A549 (cell line): ENCODE results near the gene THUMPD2. TPM values are rescaled to one million over a fixed set of nuclear protein-coding genes. Genes with fewer than 3 reads are reported as not detected.

Source experiments
- ATAC-seq, 2 experiments: fragments of 200-7000 bp in 1 of 2; fragments of >200 bp in 1 of 2; cut with Nextera tagmentation in 1 of 2; cut with Tn5 transposase in 1 of 2; 3 replicates each; pipeline versions ENCODE4 v1.8.0 to v1.9.1; 2018 to 2020; ENCODE audit warnings: mild to moderate bottlenecking in 1 of 2, moderate library complexity in 1 of 2
- CTCF ChIA-PET: fragments of 300-600 bp; sonication (Branson Sonifier 250); formaldehyde crosslinking; extraction: SDS; loops from one replicate; lab custom pipeline; 2021; ENCODE audit warnings: antibody characterized with exemption, inconsistent platforms; lab: Yijun Ruan, JAX
- POLR2A ChIA-PET: fragments of 350-600 bp; formaldehyde crosslinking; extraction: SDS; loops from one replicate; lab custom pipeline; 2021; ENCODE audit warnings: antibody characterized with exemption, inconsistent platforms; lab: Yijun Ruan, JAX
- DNase-seq, 2 experiments: peaks; one replicate each; pipeline versions ENCODE4 v3.0.0 to v3.0.0-alpha.2; 2011 to 2016; ENCODE audit warnings: low read depth in 1 of 2, low spot score in 1 of 2
- FAIRE-seq: peaks from 2 replicates; lab custom pipeline; 2011; peaks lifted over from hg19 to GRCh38; lab: Jason Lieb, UNC
- H3K27ac ChIP-seq, 2 experiments: fragments of >200 bp; sonication (Bioruptor Twin); formaldehyde crosslinking; 3 replicates each; pipeline ENCODE4 v1.5.1; 2016 to 2017
- H3K4me1 ChIP-seq: fragments of >200 bp; sonication (Bioruptor Twin); formaldehyde crosslinking; 3 replicates; pipeline ENCODE4 v1.6.1; 2016
- H3K4me2 ChIP-seq: fragments of >200 bp; sonication (Bioruptor Twin); formaldehyde crosslinking; 3 replicates; pipeline ENCODE4 v1.6.1; 2016
- H3K4me3 ChIP-seq: fragments of >200 bp; sonication (Bioruptor Twin); formaldehyde crosslinking; 3 replicates; pipeline ENCODE4 v1.5.1; 2016
- H3K9me3 ChIP-seq: fragments of >200 bp; sonication (Bioruptor Twin); formaldehyde crosslinking; 3 replicates; pipeline ENCODE4 v1.6.1; 2016
- ATOH8 ChIP-seq: fragments of 250-450 bp; sonication (Bioruptor Pico); IDR thresholded peaks from 2 replicates; pipeline ENCODE4 v1.5.0; 2020; ENCODE audit warnings: low read depth, mild to moderate bottlenecking, moderate library complexity
- BCL3 ChIP-seq: fragments of >200 bp; sonication (Bioruptor Twin); formaldehyde crosslinking; IDR thresholded peaks from 3 replicates; pipeline ENCODE4 v1.6.1; 2016
- CBX8 ChIP-seq: fragments of 200-600 bp; sonication (generic); IDR thresholded peaks from 2 replicates; pipeline ENCODE4 v1.6.1; 2016
- CHD4 ChIP-seq: fragments of 200-600 bp; sonication (generic); IDR thresholded peaks from 2 replicates; pipeline ENCODE4 v1.6.1; 2016; ENCODE audit warnings: antibody characterized with exemption, mild to moderate bottlenecking, borderline replicate concordance
- E2F6 ChIP-seq: IDR thresholded peaks from 2 replicates; pipeline ENCODE4 v1.6.1; 2012; ENCODE audit warnings: low read depth, borderline replicate concordance
- EHMT2 ChIP-seq: fragments of 200-600 bp; sonication (generic); IDR thresholded peaks from 2 replicates; pipeline ENCODE4 v1.6.1; 2016; ENCODE audit warnings: antibody characterized with exemption, low read depth, mild to moderate bottlenecking, moderate library complexity
- ELK1 ChIP-seq: fragments of 150-350 bp; IDR thresholded peaks from 2 replicates; pipeline ENCODE4 v1.6.1; 2014; ENCODE audit warnings: low read depth, mild to moderate bottlenecking, low read length
- ESRRA ChIP-seq: fragments of 150-350 bp; IDR thresholded peaks from 2 replicates; pipeline ENCODE4 v1.6.1; 2014; ENCODE audit warnings: mild to moderate bottlenecking, low read length, borderline replicate concordance
- HDAC2 ChIP-seq: fragments of 200-600 bp; sonication (generic); IDR thresholded peaks from 2 replicates; pipeline ENCODE4 v1.6.1; 2016
- HES2 ChIP-seq: fragments of >200 bp; sonication (Bioruptor Twin); formaldehyde crosslinking; IDR thresholded peaks from 2 replicates; pipeline ENCODE4 v1.6.1; 2016
- HEYL ChIP-seq: fragments of 250-450 bp; sonication (Bioruptor Pico); IDR thresholded peaks from 2 replicates; pipeline ENCODE4 v1.8.0; 2021; ENCODE audit warnings: mild to moderate bottlenecking, moderate library complexity
- HMGXB4 ChIP-seq: fragments of 250-450 bp; sonication (Bioruptor Pico); IDR thresholded peaks from 2 replicates; pipeline ENCODE4 v1.5.0; 2021; ENCODE audit warnings: mild to moderate bottlenecking, moderate library complexity, borderline replicate concordance
- HOXA7 ChIP-seq: fragments of 250-450 bp; sonication (Bioruptor Pico); IDR thresholded peaks from 2 replicates; pipeline ENCODE4 v1.5.0; 2020; ENCODE audit warnings: mild to moderate bottlenecking, moderate library complexity
- NPAS2 ChIP-seq: fragments of 250-450 bp; sonication (Bioruptor Pico); IDR thresholded peaks from 2 replicates; pipeline ENCODE4 v1.8.0; 2022; ENCODE audit warnings: mild to moderate bottlenecking, moderate library complexity, borderline replicate concordance
- RAD21 ChIP-seq, 2 experiments: fragments of >200 bp in 1 of 2; sonication (Bioruptor Twin) in 1 of 2; formaldehyde crosslinking in 1 of 2; IDR thresholded peaks in 1 of 2; conservative IDR thresholded peaks in 1 of 2; 2 replicates in 1 of 2; 3 replicates in 1 of 2; pipeline ENCODE4 v1.6.1; 2012 to 2018; ENCODE audit warnings: inconsistent platforms in 1 of 2
- RARB ChIP-seq: fragments of 250-450 bp; sonication (Bioruptor Pico); IDR thresholded peaks from 2 replicates; pipeline ENCODE4 v1.8.0; 2021; ENCODE audit warnings: mild to moderate bottlenecking, moderate library complexity
- RCOR1 ChIP-seq: fragments of 150-350 bp; IDR thresholded peaks from 2 replicates; pipeline ENCODE4 v1.6.1; 2014; ENCODE audit warnings: antibody characterized with exemption, low read length, low read depth
- RNF2 ChIP-seq: fragments of 200-600 bp; sonication (generic); IDR thresholded peaks from 2 replicates; pipeline ENCODE4 v1.6.1; 2016; ENCODE audit warnings: low read depth, mild to moderate bottlenecking, antibody characterized with exemption, moderate library complexity, borderline replicate concordance
- SMC3 ChIP-seq: fragments of >200 bp; sonication (Bioruptor Twin); formaldehyde crosslinking; IDR thresholded peaks from 3 replicates; pipeline ENCODE4 v1.6.1; 2018; ENCODE audit warnings: inconsistent platforms
- USF2 ChIP-seq: fragments of 450-650 bp; IDR thresholded peaks from 2 replicates; pipeline ENCODE4 v1.6.1; 2014; ENCODE audit warnings: antibody characterized with exemption
- ZC3H11A ChIP-seq: fragments of 450-650 bp; IDR thresholded peaks from 2 replicates; pipeline ENCODE4 v1.6.1; 2014; ENCODE audit warnings: antibody characterized with exemption, mild to moderate bottlenecking
- ZFP36 ChIP-seq: fragments of 450-650 bp; IDR thresholded peaks from 2 replicates; pipeline ENCODE4 v1.6.1; 2014; ENCODE audit warnings: borderline replicate concordance; ENCODE audit not compliant: partially characterized antibody
- WGBS: methylation state at CpG from one replicate; pipeline ENCODE4 v1.1.6; 2017; ENCODE audit errors: missing lambda C conversion rate; 5-methylcytosine and 5-hydroxymethylcytosine counted together
- polyA plus RNA-seq, 4 experiments: library from polyadenylated mRNA; depleted of rRNA in 3 of 4; stranded (reverse); fragments of >200 nt; fragmentation: RNase III in 1 of 4; extraction: RNeasy Plus Mini Kit Qiagen cat#74134 plus additional on column Dnase treatment in 1 of 4; gene quantifications; 2 replicates in 3 of 4; 3 replicates in 1 of 4; pipeline ENCODE4 v1.2.3, GENCODE V29; 2011 to 2017

The THUMPD2 gene
- polyA plus RNA-seq, 2 of the 4 experiments (the other 2 are of a cell fraction), result 13.8 to 25.3 TPM

- ATAC-seq (no peak), FAIRE-seq (no peak), DNase-seq (no peak)
- H3K27ac ChIP-seq, result no peak overlapping the region
- H3K4me1 ChIP-seq, result no peaks in the 10 kb centered on the region
- 63% methylated on average over 9 of the region's 9 CpGs for WGBS
- CTCF ChIA-PET, result interaction anchor here (1.4 kb wide), 1 partner anchor 130 kb away, joined by 3 read pairs; no protein-coding TSS in a partner anchor
- no peak overlapping the region for H3K4me3 ChIP-seq
- H3K4me2 ChIP-seq, result no peak overlapping the region
- TF ChIP-seq ESRRA (no peak), USF2 (no peak), HES2 (no peak), ATOH8 (CRISPR knock-in tag) (no peak), RNF2 (no peak), HEYL (CRISPR knock-in tag) (no peak), ELK1 (no peak), RCOR1 (no peak), HMGXB4 (CRISPR knock-in tag) (no peak), HDAC2 (no peak), CBX8 (no peak), RAD21 (conservative IDR thresholded peaks at IDR 0.05 in 1 of 2, IDR thresholded peaks at IDR 0.05 in 1 of 2) (no peak), E2F6 (no peak)
- POLR2A ChIA-PET, result no interaction called here
- H3K9me3 ChIP-seq, result no peaks in the 10 kb centered on the region
Measured at GRCh38 chr2:39723946-39724827, 54.9 kb downstream of the THUMPD2 start.

GRCh38 chr2:39723497-39723896 lies 55.6 kb downstream of the THUMPD2 start:
- H3K27ac ChIP-seq, result no peak overlapping the region
- ATAC-seq, result no peak
- no peak for FAIRE-seq
- TF ChIP-seq CBX8 (no peak), HEYL (CRISPR knock-in tag) (no peak)
- H3K4me1 ChIP-seq, result no peaks in the 10 kb centered on the region
- H3K9me3 ChIP-seq, result no peaks in the 10 kb centered on the region
- ChIA-PET POLR2A (no interaction called here), CTCF (interaction anchor here (1.4 kb wide), 1 partner anchor 130 kb away, joined by 3 read pairs; no protein-coding TSS in a partner anchor)
- H3K4me3 ChIP-seq, result no peak overlapping the region
- 68% methylated on average over 2 of the region's 2 CpGs for WGBS
- no peak overlapping the region for H3K4me2 ChIP-seq
- no peak for DNase-seq

- no peaks in the 10 kb centered on the region for H3K4me1 ChIP-seq
- no peak for DNase-seq
- CTCF ChIA-PET, result interaction anchor here (1.7 kb wide), 1 partner anchor 12 kb away, joined by 5 read pairs; no protein-coding TSS in a partner anchor
- FAIRE-seq, result no peak
- no peak overlapping the region for H3K4me2 ChIP-seq
- ATAC-seq, result no peak
- 24% methylated on average over 2 of the region's 2 CpGs for WGBS
- H3K9me3 ChIP-seq, result no peaks in the 10 kb centered on the region
- POLR2A ChIA-PET, result no interaction called here
- no peak overlapping the region for H3K4me3 ChIP-seq
- no peak overlapping the region for H3K27ac ChIP-seq
- TF ChIP-seq ZFP36 (no peak), SMC3 (no peak), BCL3 (no peak), CHD4 (no peak), EHMT2 (no peak), E2F6 (no peak), ZC3H11A (no peak), RARB (CRISPR knock-in tag) (no peak), HOXA7 (no peak), NPAS2 (CRISPR knock-in tag) (no peak)
Measured at GRCh38 chr2:39720970-39721369, 58.1 kb downstream of the THUMPD2 start.
